22Rv1 (cell line): Measurements from ENCODE around the gene FNTB.

Experiments
- ZFX ChIP-seq: fragments of 450-650 bp; IDR thresholded peaks from 2 replicates; pipeline ENCODE4 v1.6.1; 2017; ENCODE audit warnings: antibody characterized with exemption, borderline replicate concordance
- TF ChIP-seq, protein P1 (sequence below): fragments of 450-650 bp; IDR thresholded peaks from 2 replicates; pipeline ENCODE4 v1.5.1; 2017; ENCODE audit warnings: mild to moderate bottlenecking

DNA sequence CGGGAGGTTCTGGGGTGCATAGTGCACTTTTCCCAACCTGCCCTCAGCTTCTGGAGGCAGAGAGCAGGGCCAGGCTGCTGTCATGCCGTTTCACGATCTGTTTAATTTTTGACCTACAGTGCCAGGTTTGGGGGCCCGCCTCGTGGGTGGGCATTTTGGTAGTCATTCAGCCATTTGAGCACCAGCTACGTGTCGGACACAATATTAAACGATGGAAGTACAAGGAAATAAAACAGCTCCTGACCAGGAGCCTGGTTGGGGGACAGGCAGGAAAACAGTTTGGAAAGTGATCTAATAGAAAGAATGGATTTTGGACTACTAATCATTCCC, 708 bp downstream of the FNTB start:
- TF ChIP-seq, protein P1, sequence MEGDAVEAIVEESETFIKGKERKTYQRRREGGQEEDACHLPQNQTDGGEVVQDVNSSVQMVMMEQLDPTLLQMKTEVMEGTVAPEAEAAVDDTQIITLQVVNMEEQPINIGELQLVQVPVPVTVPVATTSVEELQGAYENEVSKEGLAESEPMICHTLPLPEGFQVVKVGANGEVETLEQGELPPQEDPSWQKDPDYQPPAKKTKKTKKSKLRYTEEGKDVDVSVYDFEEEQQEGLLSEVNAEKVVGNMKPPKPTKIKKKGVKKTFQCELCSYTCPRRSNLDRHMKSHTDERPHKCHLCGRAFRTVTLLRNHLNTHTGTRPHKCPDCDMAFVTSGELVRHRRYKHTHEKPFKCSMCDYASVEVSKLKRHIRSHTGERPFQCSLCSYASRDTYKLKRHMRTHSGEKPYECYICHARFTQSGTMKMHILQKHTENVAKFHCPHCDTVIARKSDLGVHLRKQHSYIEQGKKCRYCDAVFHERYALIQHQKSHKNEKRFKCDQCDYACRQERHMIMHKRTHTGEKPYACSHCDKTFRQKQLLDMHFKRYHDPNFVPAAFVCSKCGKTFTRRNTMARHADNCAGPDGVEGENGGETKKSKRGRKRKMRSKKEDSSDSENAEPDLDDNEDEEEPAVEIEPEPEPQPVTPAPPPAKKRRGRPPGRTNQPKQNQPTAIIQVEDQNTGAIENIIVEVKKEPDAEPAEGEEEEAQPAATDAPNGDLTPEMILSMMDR: no peak
- TF ChIP-seq ZFX: no peak
